Gastroesophageal sphincter (tissue), 3 donors: Measurements from ENCODE around the gene ADAMTS4.

Experiments used
- POLR2A ChIP-seq, 2 donors: fragments of 450-650 bp; IDR thresholded peaks; one replicate each; pipeline ENCODE4 v1.6.1; 2017; ENCODE audit warnings: antibody characterized with exemption in 2 of 2, mild to moderate bottlenecking in 2 of 2, moderate library complexity in 1 of 2
- TF ChIP-seq, protein P1 (sequence below), 4 experiments: fragments of 200-600 bp in 2 of 4; fragments of 450-650 bp in 2 of 4; sonication (generic) in 1 of 4; IDR thresholded peaks; one replicate each; pipeline ENCODE4 v1.5.1; 2017 to 2019; ENCODE audit warnings: antibody characterized with exemption in 4 of 4, mild to moderate bottlenecking in 2 of 4, moderate library complexity in 2 of 4

DNA sequence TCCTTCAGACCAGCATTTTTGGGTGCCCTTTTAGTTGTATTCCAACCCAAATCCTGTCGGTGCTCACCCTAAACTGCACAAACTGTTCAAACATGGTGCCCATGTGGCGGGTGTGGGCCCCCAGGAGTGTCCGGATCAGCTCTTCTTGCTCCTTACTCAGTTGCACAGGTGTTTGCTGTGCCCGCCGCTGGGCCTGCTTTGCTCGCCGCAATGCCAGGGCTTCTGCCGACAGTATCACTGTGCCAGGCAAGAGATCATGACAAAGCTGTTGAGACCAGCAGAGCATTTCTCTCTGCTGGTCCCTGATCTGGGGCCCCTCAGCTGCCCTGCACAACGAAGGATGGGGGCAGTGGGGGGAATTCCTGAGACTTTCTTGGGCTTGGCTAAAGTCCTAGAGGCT, 34.2 kb upstream of the ADAMTS4 start:
- TF ChIP-seq, protein P1, sequence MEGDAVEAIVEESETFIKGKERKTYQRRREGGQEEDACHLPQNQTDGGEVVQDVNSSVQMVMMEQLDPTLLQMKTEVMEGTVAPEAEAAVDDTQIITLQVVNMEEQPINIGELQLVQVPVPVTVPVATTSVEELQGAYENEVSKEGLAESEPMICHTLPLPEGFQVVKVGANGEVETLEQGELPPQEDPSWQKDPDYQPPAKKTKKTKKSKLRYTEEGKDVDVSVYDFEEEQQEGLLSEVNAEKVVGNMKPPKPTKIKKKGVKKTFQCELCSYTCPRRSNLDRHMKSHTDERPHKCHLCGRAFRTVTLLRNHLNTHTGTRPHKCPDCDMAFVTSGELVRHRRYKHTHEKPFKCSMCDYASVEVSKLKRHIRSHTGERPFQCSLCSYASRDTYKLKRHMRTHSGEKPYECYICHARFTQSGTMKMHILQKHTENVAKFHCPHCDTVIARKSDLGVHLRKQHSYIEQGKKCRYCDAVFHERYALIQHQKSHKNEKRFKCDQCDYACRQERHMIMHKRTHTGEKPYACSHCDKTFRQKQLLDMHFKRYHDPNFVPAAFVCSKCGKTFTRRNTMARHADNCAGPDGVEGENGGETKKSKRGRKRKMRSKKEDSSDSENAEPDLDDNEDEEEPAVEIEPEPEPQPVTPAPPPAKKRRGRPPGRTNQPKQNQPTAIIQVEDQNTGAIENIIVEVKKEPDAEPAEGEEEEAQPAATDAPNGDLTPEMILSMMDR (IDR thresholded peaks at IDR 0.05), result no peak
- no peak for TF ChIP-seq POLR2A (IDR thresholded peaks at IDR 0.05)
